Posterior cingulate gyrus (tissue), 11 donors: ENCODE measurements around the gene GALNT12.

ENCODE experiments used
- DNase-seq, 10 donors: peaks; one replicate each; pipeline versions ENCODE4 v3.0.0 to v3.0.0-alpha.2; 2020 to 2021; ENCODE audit warnings: mixed read lengths in 3 of 10
- intact Hi-C: fragments of 100-400 bp; cut with DNase I; formaldehyde crosslinking; loops from one replicate; pipeline ENCODE4 v1.15.1; 2023

The GALNT12 gene

GRCh38 chr9:98807070-98807813 is at the start of gene GALNT12:
GALNT12 (plus strand) TSS chr9:98807670; CDS start chr9:98807699, 29 bp downstream.
- intact Hi-C loops = loop anchor here (5.0 kb wide), 1 partner anchor 195 kb away; no protein-coding TSS in a partner anchor
- DNase-seq = peak in 9 of 10 donors; percentile 35 to 95 (median 61)

- intact Hi-C loops = no loop called here
Observed at GRCh38 chr9:98760231-98760630, 47.2 kb upstream of the GALNT12 start.

GRCh38 chr9:98763986-98764745 is 43.3 kb upstream of the GALNT12 start:
- DNase-seq = no peak
- intact Hi-C loops = no loop called here

More at GRCh38 chr9:98760231-98760630, 47.2 kb upstream of the GALNT12 start:
- DNase-seq = no peak

- no peak for DNase-seq
- intact Hi-C loops = no loop called here
Observed at GRCh38 chr9:98765256-98765655, 42.2 kb upstream of the GALNT12 start.

- intact Hi-C loops = no loop called here
- no peak for DNase-seq
Observed at GRCh38 chr9:98766586-98766985, 40.9 kb upstream of the GALNT12 start.

GRCh38 chr9:98767196-98767595 is 40.3 kb upstream of the GALNT12 start:
- DNase-seq = peak in 1 of 10 donors; percentile 42
- intact Hi-C loops = no loop called here

GRCh38 chr9:98767915-98768314 is 39.6 kb upstream of the GALNT12 start:
- intact Hi-C loops = no loop called here
- DNase-seq = peak in 1 of 10 donors; percentile 42

GRCh38 chr9:98768344-98768743 is 39.1 kb upstream of the GALNT12 start:
- intact Hi-C loops = no loop called here

GRCh38 chr9:98770717-98771116 is 36.8 kb upstream of the GALNT12 start:
- intact Hi-C loops = no loop called here

More at GRCh38 chr9:98768344-98768743, 39.1 kb upstream of the GALNT12 start:
- no peak for DNase-seq

GRCh38 chr9:98771209-98771874 is 36.1 kb upstream of the GALNT12 start:
- peak in 1 of 10 donors; percentile 69 for DNase-seq
- intact Hi-C loops = no loop called here

More at GRCh38 chr9:98770717-98771116, 36.8 kb upstream of the GALNT12 start:
- DNase-seq = peak in 1 of 10 donors; percentile 64

- intact Hi-C loops = no loop called here
- no peak for DNase-seq
Observed at GRCh38 chr9:98772364-98773155, 34.9 kb upstream of the GALNT12 start.

GRCh38 chr9:98773721-98774120 is 33.7 kb upstream of the GALNT12 start:
- intact Hi-C loops = no loop called here
- no peak for DNase-seq

- intact Hi-C loops = loop anchor here (1.0 kb wide), 1 partner anchor 459 kb away; no protein-coding TSS in a partner anchor
- DNase-seq = no peak
Observed at GRCh38 chr9:98774746-98775145, 32.7 kb upstream of the GALNT12 start.

- DNase-seq = peak in 1 of 10 donors; percentile 52
- intact Hi-C loops = loop anchor here (1.0 kb wide), 1 partner anchor 461 kb away; no protein-coding TSS in a partner anchor
Observed at GRCh38 chr9:98775831-98776441, 31.5 kb upstream of the GALNT12 start.

- intact Hi-C loops = no loop called here
- peak in 1 of 10 donors; percentile 42 for DNase-seq
Observed at GRCh38 chr9:98777618-98778017, 29.9 kb upstream of the GALNT12 start.

- intact Hi-C loops = no loop called here
- DNase-seq = peak in 1 of 10 donors; percentile 52
Observed at GRCh38 chr9:98778251-98778650, 29.2 kb upstream of the GALNT12 start.

GRCh38 chr9:98778711-98779530 is 28.5 kb upstream of the GALNT12 start:
- intact Hi-C loops = no loop called here
- peak in 1 of 10 donors; percentile 43 for DNase-seq

- peak in 1 of 10 donors; percentile 61 for DNase-seq
Observed at GRCh38 chr9:98780059-98780749, 27.3 kb upstream of the GALNT12 start.

More at GRCh38 chr9:98780059-98780749, 27.3 kb upstream of the GALNT12 start:
- intact Hi-C loops = no loop called here
